ENCODE measurements around the gene REP15.
"Not testable (repeated sequence)": the region's sequence is repeated elsewhere in the genome, so short reads cannot be mapped to it uniquely, and the experiment has no call there.

REP15 gene

GRCh38 chr12:27703720-27704452 lies 7.6 kb downstream of the REP15 start:
- peak; percentile 83 for DNase-seq

- no peak for DNase-seq
Observed at GRCh38 chr12:27705263-27705662, 9.0 kb downstream of the REP15 start.

- DNase-seq: no peak
Observed at GRCh38 chr12:27707216-27707615, 11.0 kb downstream of the REP15 start.

GRCh38 chr12:27709212-27709931 lies 13.1 kb downstream of the REP15 start:
- no peak for DNase-seq

- DNase-seq: peak; percentile 28
Observed at GRCh38 chr12:27709932-27710591, 13.8 kb downstream of the REP15 start.

- DNase-seq: peak; percentile 94
Observed at GRCh38 chr12:27710592-27711316, 14.5 kb downstream of the REP15 start, which contains the start of gene MRPS35. Gene MRPS35 (plus strand): TSS chr12:27710832. CDS start chr12:27710844, 12 bp downstream.

- peak; percentile 52 for DNase-seq
Observed at GRCh38 chr12:27711317-27711682, 15.1 kb downstream of the REP15 start.

- no peak for DNase-seq
Observed at GRCh38 chr12:27711967-27712366, 15.7 kb downstream of the REP15 start.

GRCh38 chr12:27723212-27723611 lies 27.0 kb downstream of the REP15 start:
- DNase-seq: no peak

- DNase-seq: no peak
Observed at GRCh38 chr12:27730097-27730588, 33.9 kb downstream of the REP15 start.

GRCh38 chr12:27732281-27732680 lies 36.0 kb downstream of the REP15 start:
- DNase-seq: peak; percentile 22

GRCh38 chr12:27733052-27733656 lies 36.9 kb downstream of the REP15 start:
- peak; percentile 38 for DNase-seq

GRCh38 chr12:27733791-27734190 lies 37.5 kb downstream of the REP15 start:
- no peak for DNase-seq

- DNase-seq: not testable (repeated sequence)
Observed at GRCh38 chr12:27734321-27734720, 38.1 kb downstream of the REP15 start.

- no peak for DNase-seq
Observed at GRCh38 chr12:27743601-27744000, 47.4 kb downstream of the REP15 start.

GRCh38 chr12:27745734-27746133 lies 49.5 kb downstream of the REP15 start:
- not testable (repeated sequence) for DNase-seq
